HUES64 (cell line): ENCODE data around the gene OLIG1.

Experiments used
- H3K27ac ChIP-seq: 2 replicates; pipeline ENCODE4 v1.7.0; 2013; ENCODE audit warnings: low read depth, low read length, inconsistent platforms
- H3K27me3 ChIP-seq: 2 replicates; pipeline ENCODE4 v1.6.1; 2013; ENCODE audit warnings: mild to moderate bottlenecking, low read length; ENCODE audit not compliant: insufficient read depth
- H3K36me3 ChIP-seq: 2 replicates; pipeline ENCODE4 v1.6.1; 2013; ENCODE audit warnings: mild to moderate bottlenecking, low read length; ENCODE audit not compliant: insufficient read depth
- H3K4me1 ChIP-seq: 2 replicates; pipeline ENCODE4 v1.6.1; 2013; ENCODE audit warnings: mild to moderate bottlenecking, low read length, moderate library complexity; ENCODE audit not compliant: insufficient read depth
- H3K4me3 ChIP-seq: 2 replicates; pipeline ENCODE4 v1.5.1; 2013; ENCODE audit warnings: mild to moderate bottlenecking, low read length, moderate library complexity
- H3K9ac ChIP-seq: 2 replicates; pipeline ENCODE4 v1.6.1; 2013; ENCODE audit warnings: mild to moderate bottlenecking, low read depth, low read length
- H3K9me3 ChIP-seq: 2 replicates; pipeline ENCODE4 v1.6.1; 2013; ENCODE audit warnings: low read depth, low read length; ENCODE audit not compliant: insufficient read depth
- WGBS: fragments of 150-250, 120-280 bp; methylation state at CpG from one replicate; pipeline ENCODE4 v1.1.7; 2013; ENCODE audit warnings: missing lambda C conversion rate; 5-methylcytosine and 5-hydroxymethylcytosine counted together

The OLIG1 gene

GRCh38 chr21:33108228-33108627 lies 38.3 kb downstream of the OLIG1 start:
- Histone ChIP-seq H3K4me3 (no peak overlapping the region), H3K9ac (no peak overlapping the region), H3K27me3 (peaks cover 49% of the 10 kb centered on the region), H3K36me3 (no peaks in the 10 kb centered on the region), H3K9me3 (no peaks in the 10 kb centered on the region), H3K27ac (no peak overlapping the region), H3K4me1 (peaks cover 36% of the 10 kb centered on the region)
- WGBS = 91% methylated on average over 4 of the region's 4 CpGs

- 22% methylated on average over 45 of the region's 45 CpGs for WGBS
- Histone ChIP-seq H3K27me3 (peaks cover 49% of the 10 kb centered on the region), H3K4me3 (peak overlapping the region; percentile 54), H3K4me1 (peaks cover 38% of the 10 kb centered on the region), H3K9ac (no peak overlapping the region), H3K27ac (no peak overlapping the region), H3K36me3 (no peaks in the 10 kb centered on the region), H3K9me3 (no peaks in the 10 kb centered on the region)
Measured at GRCh38 chr21:33109574-33110339, 39.8 kb downstream of the OLIG1 start.

GRCh38 chr21:33110340-33110715 lies 40.4 kb downstream of the OLIG1 start:
- Histone ChIP-seq H3K36me3 (no peaks in the 10 kb centered on the region), H3K27me3 (peaks cover 53% of the 10 kb centered on the region), H3K4me1 (peaks cover 34% of the 10 kb centered on the region), H3K9me3 (no peaks in the 10 kb centered on the region), H3K9ac (no peak overlapping the region), H3K4me3 (no peak overlapping the region), H3K27ac (no peak overlapping the region)
- 60% methylated on average over 9 of the region's 9 CpGs for WGBS

GRCh38 chr21:33111577-33111976 lies 41.6 kb downstream of the OLIG1 start:
- Histone ChIP-seq H3K36me3 (no peaks in the 10 kb centered on the region), H3K27ac (no peak overlapping the region), H3K9me3 (no peaks in the 10 kb centered on the region), H3K4me1 (peaks cover 26% of the 10 kb centered on the region), H3K9ac (no peak overlapping the region), H3K27me3 (peaks cover 56% of the 10 kb centered on the region), H3K4me3 (no peak overlapping the region)
- 92% methylated on average over 6 of the region's 6 CpGs for WGBS

GRCh38 chr21:33112151-33112550 lies 42.2 kb downstream of the OLIG1 start:
- peaks cover 56% of the 10 kb centered on the region for H3K27me3 ChIP-seq
- H3K27ac ChIP-seq = no peak overlapping the region
- H3K4me3 ChIP-seq = no peak overlapping the region
- H3K36me3 ChIP-seq = no peaks in the 10 kb centered on the region
- WGBS = 82% methylated on average over 4 of the region's 5 CpGs
- no peak overlapping the region for H3K9ac ChIP-seq
- peaks cover 31% of the 10 kb centered on the region for H3K4me1 ChIP-seq
- H3K9me3 ChIP-seq = no peaks in the 10 kb centered on the region

- H3K36me3 ChIP-seq = no peaks in the 10 kb centered on the region
- no peak overlapping the region for H3K4me3 ChIP-seq
- peaks cover 33% of the 10 kb centered on the region for H3K4me1 ChIP-seq
- no peak overlapping the region for H3K9ac ChIP-seq
- H3K9me3 ChIP-seq = no peaks in the 10 kb centered on the region
- peaks cover 55% of the 10 kb centered on the region for H3K27me3 ChIP-seq
- no peak overlapping the region for H3K27ac ChIP-seq
- 47% methylated on average over 4 of the region's 4 CpGs for WGBS
Measured at GRCh38 chr21:33112681-33113080, 42.7 kb downstream of the OLIG1 start.

- Histone ChIP-seq H3K4me1 (peaks cover 33% of the 10 kb centered on the region), H3K9ac (no peak overlapping the region), H3K27ac (no peak overlapping the region), H3K36me3 (no peaks in the 10 kb centered on the region), H3K9me3 (no peaks in the 10 kb centered on the region), H3K27me3 (peaks cover 51% of the 10 kb centered on the region), H3K4me3 (no peak overlapping the region)
- WGBS = 73% methylated on average over 13 of the region's 13 CpGs
Measured at GRCh38 chr21:33113131-33113530, 43.2 kb downstream of the OLIG1 start.

GRCh38 chr21:33114276-33114675 lies 44.3 kb downstream of the OLIG1 start:
- H3K4me3 ChIP-seq = no peak overlapping the region
- H3K36me3 ChIP-seq = no peaks in the 10 kb centered on the region
- H3K9ac ChIP-seq = no peak overlapping the region
- 93% methylated on average over 3 of the region's 3 CpGs for WGBS
- H3K4me1 ChIP-seq = peaks cover 33% of the 10 kb centered on the region
- no peaks in the 10 kb centered on the region for H3K9me3 ChIP-seq
- peaks cover 39% of the 10 kb centered on the region for H3K27me3 ChIP-seq
- H3K27ac ChIP-seq = no peak overlapping the region

GRCh38 chr21:33115631-33116510 lies 45.9 kb downstream of the OLIG1 start:
- no peak overlapping the region for H3K4me3 ChIP-seq

GRCh38 chr21:33116676-33117075 lies 46.7 kb downstream of the OLIG1 start:
- Histone ChIP-seq H3K4me1 (peaks cover 31% of the 10 kb centered on the region), H3K27ac (no peak overlapping the region), H3K9me3 (no peaks in the 10 kb centered on the region), H3K36me3 (no peaks in the 10 kb centered on the region), H3K27me3 (peaks cover 15% of the 10 kb centered on the region), H3K9ac (no peak overlapping the region), H3K4me3 (no peak overlapping the region)
- WGBS = 50% methylated on average over 8 of the region's 8 CpGs

More at GRCh38 chr21:33115631-33116510, 45.9 kb downstream of the OLIG1 start:
- Histone ChIP-seq H3K9me3 (no peaks in the 10 kb centered on the region), H3K36me3 (no peaks in the 10 kb centered on the region), H3K27ac (no peak overlapping the region), H3K27me3 (peaks cover 23% of the 10 kb centered on the region), H3K9ac (no peak overlapping the region), H3K4me1 (peaks cover 33% of the 10 kb centered on the region)
- WGBS = 87% methylated on average over 19 of the region's 20 CpGs

GRCh38 chr21:33117101-33117888 lies 47.4 kb downstream of the OLIG1 start:
- Histone ChIP-seq H3K9me3 (no peaks in the 10 kb centered on the region), H3K4me3 (no peak overlapping the region), H3K27ac (no peak overlapping the region), H3K36me3 (no peaks in the 10 kb centered on the region), H3K4me1 (peaks cover 25% of the 10 kb centered on the region), H3K9ac (no peak overlapping the region), H3K27me3 (peaks cover 9% of the 10 kb centered on the region)
- WGBS = 89% methylated on average over 16 of the region's 16 CpGs
